ENCODE results near the gene ARFGEF3.
"Not testable (repeated sequence)": the region's sequence is repeated elsewhere in the genome, so short reads cannot be mapped to it uniquely, and the experiment has no call there.

Gene ARFGEF3

GRCh38 chr6:138211601-138212000, 49.9 kb downstream of the ARFGEF3 start:
- DNase-seq: no peak

GRCh38 chr6:138212530-138212929, 50.8 kb downstream of the ARFGEF3 start:
- DNase-seq: not testable (repeated sequence)

GRCh38 chr6:138215093-138215782, 53.5 kb downstream of the ARFGEF3 start:
- no peak for DNase-seq

GRCh38 chr6:138218449-138218848, 56.7 kb downstream of the ARFGEF3 start, which contains the start of gene PBOV1:
TSS of gene PBOV1 (minus strand) at chr6:138218491. CDS start at chr6:138218395, 96 bp downstream.
- no peak for DNase-seq

- DNase-seq: no peak
Measured at GRCh38 chr6:138219398-138219797, 57.7 kb downstream of the ARFGEF3 start.

- no peak for DNase-seq
Measured at GRCh38 chr6:138219901-138220300, 58.2 kb downstream of the ARFGEF3 start.

GRCh38 chr6:138222901-138223546, 61.3 kb downstream of the ARFGEF3 start:
- no peak for DNase-seq

GRCh38 chr6:138225953-138226352, 64.2 kb downstream of the ARFGEF3 start:
- DNase-seq: no peak

GRCh38 chr6:138226700-138227315, 65.1 kb downstream of the ARFGEF3 start:
- peak; percentile 11 for DNase-seq

- peak; percentile 27 for DNase-seq
Measured at GRCh38 chr6:138227316-138227781, 65.6 kb downstream of the ARFGEF3 start.

- no peak for DNase-seq
Measured at GRCh38 chr6:138229072-138229471, 67.3 kb downstream of the ARFGEF3 start.

- DNase-seq: no peak
Measured at GRCh38 chr6:138229663-138230179, 68.0 kb downstream of the ARFGEF3 start.

- DNase-seq: no peak
Measured at GRCh38 chr6:138230221-138230620, 68.5 kb downstream of the ARFGEF3 start.

GRCh38 chr6:138230759-138231380, 69.1 kb downstream of the ARFGEF3 start:
- DNase-seq: no peak

GRCh38 chr6:138231381-138231886, 69.7 kb downstream of the ARFGEF3 start:
- DNase-seq: peak; percentile 44

- no peak for DNase-seq
Measured at GRCh38 chr6:138234363-138234762, 72.6 kb downstream of the ARFGEF3 start.

- DNase-seq: no peak
Measured at GRCh38 chr6:138235205-138235604, 73.5 kb downstream of the ARFGEF3 start.

- DNase-seq: no peak
Measured at GRCh38 chr6:138235693-138236092, 74.0 kb downstream of the ARFGEF3 start.

GRCh38 chr6:138237463-138237862, 75.7 kb downstream of the ARFGEF3 start:
- no peak for DNase-seq

- DNase-seq: no peak
Measured at GRCh38 chr6:138238368-138238767, 76.6 kb downstream of the ARFGEF3 start.

GRCh38 chr6:138239774-138240173, 78.0 kb downstream of the ARFGEF3 start:
- DNase-seq: no peak

- no peak for DNase-seq
Measured at GRCh38 chr6:138240476-138241245, 78.9 kb downstream of the ARFGEF3 start.

All from NCI-H1436 (cell line).